ENCODE data around the gene TMEM201. TPM values are rescaled to one million over a fixed set of nuclear protein-coding genes. Genes with fewer than 3 reads are reported as not detected.

Gene TMEM201
- total and polyA plus RNA-seq, 2 of the 8 experiments (the other 6 are each of a cell fraction or from before 2014, with no cell fraction given): 8.2 to 27.1 TPM

DNA sequence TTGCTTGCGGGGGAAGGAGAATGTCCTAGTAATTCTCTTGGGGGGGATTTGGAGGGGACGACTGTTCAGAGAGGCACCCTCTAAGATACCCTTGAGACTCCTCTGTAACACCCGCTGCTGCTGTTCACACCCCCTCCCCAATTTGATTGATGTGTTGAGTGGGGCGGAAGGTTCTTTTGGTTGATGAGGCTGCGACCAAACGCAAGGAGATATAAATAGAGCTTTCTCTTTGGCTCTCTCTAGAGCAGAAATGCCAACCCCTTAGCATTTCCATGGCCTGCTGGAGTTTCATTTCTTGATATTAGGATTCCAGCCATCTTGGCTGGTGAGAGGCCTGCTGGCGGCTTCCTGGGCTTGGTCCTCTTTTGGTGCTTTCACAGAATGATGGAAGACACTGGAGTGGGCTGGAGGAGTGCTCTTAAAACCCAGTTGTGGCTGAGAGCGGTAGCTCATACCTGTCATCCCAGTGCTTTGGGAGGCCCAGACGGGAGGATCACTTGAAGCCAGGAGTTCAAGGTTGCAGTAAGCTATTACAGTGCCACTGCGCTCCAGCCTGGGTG is 64.9 kb downstream of the TMEM201 start:
- CTCF ChIA-PET (ENCODE audit: partially characterized antibody): interaction anchor here (0.7 to 2.0 kb wide), 13 partner anchors 9 to 69 kb away, joined by 3 to 11 read pairs (median 3); no protein-coding TSS in a partner anchor
- POLR2A ChIA-PET (ENCODE audit: partially characterized antibody): interaction anchor here (1.2 to 1.3 kb wide), 2 partner anchors 21 to 58 kb away, joined by 3 read pairs; no protein-coding TSS in a partner anchor
- H3K23ac ChIP-seq (ENCODE audit: insufficient read length): no peak overlapping the region
- peaks cover 0 to 3% (median 0%) of the 10 kb centered on the region in 4 experiments; a peak in 3 of 7 replicates for H3K4me1 ChIP-seq (replicated peaks in 1 of 4; ENCODE audit: control insufficient read depth in 3 of 4, insufficient read depth in 4 of 4, low read length in 3 of 4)
- no peak overlapping the region for H2BK12ac ChIP-seq (ENCODE audit: low read depth, low read length)
- no peak overlapping the region for H3K4ac ChIP-seq (replicated peaks; ENCODE audit: insufficient read length, low read depth, low read length)
- no peak overlapping the region; the same call in 1 of the 2 replicates for H2BK5ac ChIP-seq (ENCODE audit: low read depth, low read length)
- H2BK120ac ChIP-seq (replicated peaks; ENCODE audit: low read depth, low read length): no peak overlapping the region
- H2AK5ac ChIP-seq (ENCODE audit: low read depth, low read length): no peak overlapping the region
- H3K23me2 ChIP-seq (ENCODE audit: low read depth, low read length): peaks cover 8% of the 10 kb centered on the region
- no peak overlapping the region for H3K4me3 ChIP-seq (ENCODE audit: extremely low read depth in 1 of 4, insufficient read depth in 2 of 4, low read depth in 3 of 4, low read length in 4 of 4)
- H3K56ac ChIP-seq (replicated peaks; ENCODE audit: insufficient read length, low read depth, low read length): no peak overlapping the region
- no peak overlapping the region for H3K27ac ChIP-seq (ENCODE audit: low read depth, low read length)
- H2BK15ac ChIP-seq (ENCODE audit: low read length): 0 out of 2 replicates have a peak overlapping the region, but pooled peaks have one; percentile 61
- no peak overlapping the region for H2AFZ ChIP-seq (ENCODE audit: low read length)
- no peak overlapping the region for H3K9ac ChIP-seq (replicated peaks in 1 of 4; ENCODE audit: extremely low read depth in 1 of 4, low read depth in 3 of 4, low read length in 3 of 4)
- H4K91ac ChIP-seq (replicated peaks; ENCODE audit: insufficient read length, low read length): no peak overlapping the region
- FAIRE-seq: no peak
- no peak overlapping the region for H4K8ac ChIP-seq (ENCODE audit: extremely low read depth, insufficient read depth, low read length)
- no peak overlapping the region for H3K14ac ChIP-seq (ENCODE audit: insufficient read length)
- no peaks in the 10 kb centered on the region for H4K20me1 ChIP-seq (replicated peaks in 1 of 2; ENCODE audit: control insufficient read depth in 1 of 2, insufficient read depth in 2 of 2, low read length in 2 of 2)
- peaks cover 5 to 33% (median 29%) of the 10 kb centered on the region in 4 experiments for H3K27me3 ChIP-seq (replicated peaks in 1 of 4; ENCODE audit: control insufficient read depth in 3 of 4, extremely low read depth in 1 of 4, insufficient read depth in 3 of 4, low read length in 3 of 4)
- no peaks in the 10 kb centered on the region for H3K79me2 ChIP-seq (ENCODE audit: control insufficient read depth in 1 of 2, insufficient read depth in 2 of 2, low read length in 2 of 2)
- no peaks in the 10 kb centered on the region for H3K9me3 ChIP-seq (ENCODE audit: insufficient read depth in 2 of 2, low read depth in 1 of 2, low read length in 1 of 2)
- H3K36me3 ChIP-seq (ENCODE audit: control insufficient read depth in 2 of 4, insufficient read depth in 4 of 4, low read length in 3 of 4): no peaks in the 10 kb centered on the region
- H4K5ac ChIP-seq (ENCODE audit: insufficient read length, low read depth, low read length): no peak overlapping the region
- WGBS, 2 experiments (ENCODE audit: extremely low coverage in 1 of 2, insufficient coverage in 1 of 2, insufficient read length in 1 of 2, insufficient replicate concordance in 2 of 2, low coverage in 1 of 2, low lambda C conversion rate in 2 of 2, missing lambda C conversion rate in 1 of 2): 90% methylated on average over 10 of the region's 10 CpGs; no CpG with 5 or more reads in 1 of the 2 experiments
- H3K4me2 ChIP-seq (ENCODE audit: insufficient read depth in 1 of 2, low read depth in 2 of 2, low read length in 2 of 2): no peak overlapping the region; a peak in 1 of 4 replicates
- H2BK20ac ChIP-seq (ENCODE audit: low read length): no peak overlapping the region
- no peak for DNase-seq (ENCODE audit: low read depth in 1 of 2, low spot score in 2 of 2)
- H3K18ac ChIP-seq (ENCODE audit: extremely low read depth, low read length): no peak overlapping the region
- H3K79me1 ChIP-seq (ENCODE audit: low read depth, low read length): no peaks in the 10 kb centered on the region
- TF ChIP-seq RXRA (IDR thresholded peaks at IDR 0.05; ENCODE audit: insufficient read depth, low read depth, low read length) (no peak), POU5F1 (IDR thresholded peaks at IDR 0.05; ENCODE audit: low read depth, low read length) (no peak), ZNF274 (IDR thresholded peaks at IDR 0.05; ENCODE audit: borderline replicate concordance, extremely low read depth, low read length) (no peak), MAFK (IDR thresholded peaks at IDR 0.05; ENCODE audit: low read depth, low read length) (no peak), SIRT6 (IDR thresholded peaks at IDR 0.05; ENCODE audit: low read length) (no peak), NRF1 (IDR thresholded peaks at IDR 0.05; ENCODE audit: low read depth, low read length) (no peak), E2F6 (IDR thresholded peaks at IDR 0.05) (no peak), TAF7 (optimal IDR thresholded peaks at IDR 0.05; ENCODE audit: borderline replicate concordance, low read depth, low read length) (no peak), CHD2 (IDR thresholded peaks at IDR 0.05; ENCODE audit: low read length) (no peak), EZH2 (IDR thresholded peaks at IDR 0.05; ENCODE audit: low read depth, low read length, severe bottlenecking) (no peak), SIN3A (conservative IDR thresholded peaks at IDR 0.05 in 1 of 2, IDR thresholded peaks at IDR 0.05 in 1 of 2; ENCODE audit: low read depth in 1 of 2, low read length in 2 of 2) (no peak)
